ENCODE data around the gene PALB2.
"Not testable (repeated sequence)": the region's sequence is repeated elsewhere in the genome, so short reads cannot be mapped to it uniquely, and the experiment has no call there.

PALB2 gene

GRCh38 chr16:23610905-23611304 lies 30.2 kb downstream of the PALB2 start:
- H3K4me3 ChIP-seq (ENCODE audit: low read length in 2 of 2); H3K27me3 ChIP-seq (ENCODE audit: control insufficient read depth in 2 of 2, insufficient read depth in 2 of 2, low read length in 2 of 2): not testable (repeated sequence)
- H3K36me3 ChIP-seq (ENCODE audit: control insufficient read depth in 2 of 2, insufficient read depth in 2 of 2, low read length in 2 of 2): peaks cover 5 to 17% of the 10 kb centered on the region in 2 donors

GRCh38 chr16:23609929-23610328 lies 31.2 kb downstream of the PALB2 start:
- Histone ChIP-seq H3K4me3 (ENCODE audit: low read length in 2 of 2) (no peak overlapping the region), H3K9me3 (ENCODE audit: control insufficient read depth in 2 of 2, low read length in 2 of 2) (no peaks in the 10 kb centered on the region), H3K27me3 (ENCODE audit: control insufficient read depth in 2 of 2, insufficient read depth in 2 of 2, low read length in 2 of 2) (no peaks in the 10 kb centered on the region), H3K36me3 (ENCODE audit: control insufficient read depth in 2 of 2, insufficient read depth in 2 of 2, low read length in 2 of 2) (peaks cover 5 to 15% of the 10 kb centered on the region in 2 donors), H3K27ac (ENCODE audit: low read depth in 2 of 2, low read length in 2 of 2) (no peak overlapping the region), H3K4me1 (ENCODE audit: control insufficient read depth in 2 of 2, insufficient read depth in 2 of 2, low read length in 2 of 2) (no peaks in the 10 kb centered on the region), H3K9ac (ENCODE audit: low read depth in 1 of 2, low read length in 2 of 2) (no peak overlapping the region)

More at GRCh38 chr16:23610905-23611304, 30.2 kb downstream of the PALB2 start:
- not testable (repeated sequence) for H3K9ac ChIP-seq (ENCODE audit: low read depth in 1 of 2, low read length in 2 of 2); H3K27ac ChIP-seq (ENCODE audit: low read depth in 2 of 2, low read length in 2 of 2); H3K9me3 ChIP-seq (ENCODE audit: control insufficient read depth in 2 of 2, low read length in 2 of 2); H3K4me1 ChIP-seq (ENCODE audit: control insufficient read depth in 2 of 2, insufficient read depth in 2 of 2, low read length in 2 of 2)

- Histone ChIP-seq H3K4me1 (ENCODE audit: control insufficient read depth in 2 of 2, insufficient read depth in 2 of 2, low read length in 2 of 2) (no peaks in the 10 kb centered on the region), H3K4me3 (ENCODE audit: low read length in 2 of 2) (no peak overlapping the region), H3K9me3 (ENCODE audit: control insufficient read depth in 2 of 2, low read length in 2 of 2) (no peaks in the 10 kb centered on the region), H3K27me3 (ENCODE audit: control insufficient read depth in 2 of 2, insufficient read depth in 2 of 2, low read length in 2 of 2) (no peaks in the 10 kb centered on the region), H3K27ac (ENCODE audit: low read depth in 2 of 2, low read length in 2 of 2) (no peak overlapping the region), H3K9ac (ENCODE audit: low read depth in 1 of 2, low read length in 2 of 2) (no peak overlapping the region), H3K36me3 (ENCODE audit: control insufficient read depth in 2 of 2, insufficient read depth in 2 of 2, low read length in 2 of 2) (peaks cover 5 to 19% of the 10 kb centered on the region in 2 donors)
These were observed 32.9 kb downstream of the PALB2 start for GRCh38 chr16:23608194-23608593.

- Histone ChIP-seq H3K4me1 (ENCODE audit: control insufficient read depth in 2 of 2, insufficient read depth in 2 of 2, low read length in 2 of 2) (no peaks in the 10 kb centered on the region), H3K4me3 (ENCODE audit: low read length in 2 of 2) (no peak overlapping the region), H3K27ac (ENCODE audit: low read depth in 2 of 2, low read length in 2 of 2) (no peak overlapping the region)
These were observed 33.4 kb downstream of the PALB2 start for GRCh38 chr16:23607726-23608125.

DNA sequence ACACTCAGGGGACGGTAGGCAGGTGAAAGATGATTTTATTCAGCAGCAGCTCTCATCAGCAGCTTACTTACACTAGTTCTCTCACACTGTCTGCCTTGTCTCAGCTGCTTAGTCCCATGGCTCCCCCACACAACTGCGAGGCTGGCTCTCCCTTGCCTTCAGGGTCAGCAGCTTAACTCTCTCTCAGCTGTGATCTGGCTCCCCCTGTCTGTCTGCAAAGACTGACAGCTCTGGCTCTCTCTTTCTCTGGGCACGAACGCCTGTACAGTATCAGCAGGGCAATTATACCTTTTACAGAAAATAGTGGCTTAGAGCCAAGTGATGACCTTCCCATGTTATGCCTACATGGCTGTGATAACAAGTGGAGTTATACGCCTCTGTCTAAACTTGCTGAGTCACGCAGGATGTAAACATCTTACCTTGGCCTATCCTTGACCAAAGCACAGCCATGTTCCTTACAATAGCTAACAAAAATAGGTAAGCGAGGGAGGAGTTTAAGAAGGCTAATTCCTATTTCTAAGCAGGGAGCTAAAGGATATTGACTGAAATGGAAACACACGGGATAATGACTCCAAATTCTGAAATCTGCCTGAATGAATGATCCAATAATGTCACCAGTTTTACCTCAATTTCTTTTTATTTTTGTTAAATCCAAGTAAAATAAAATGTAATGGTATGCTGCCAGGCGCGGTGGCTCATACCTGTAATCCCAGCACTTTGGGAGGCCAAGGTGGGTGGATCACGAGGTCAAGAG lies 43.9 kb downstream of the PALB2 start:
- H3K9me3 ChIP-seq (ENCODE audit: control insufficient read depth in 2 of 2, low read length in 2 of 2): no peaks in the 10 kb centered on the region
- peaks cover 7% of the 10 kb centered on the region in 2 donors for H3K4me1 ChIP-seq (ENCODE audit: control insufficient read depth in 2 of 2, insufficient read depth in 2 of 2, low read length in 2 of 2)
- no peak overlapping the region for H3K9ac ChIP-seq (ENCODE audit: low read depth in 1 of 2, low read length in 2 of 2)
- H3K27me3 ChIP-seq (ENCODE audit: control insufficient read depth in 2 of 2, insufficient read depth in 2 of 2, low read length in 2 of 2): no peaks in the 10 kb centered on the region
- no peak overlapping the region for H3K4me3 ChIP-seq (ENCODE audit: low read length in 2 of 2)
- peaks cover 7 to 17% of the 10 kb centered on the region in 2 donors for H3K36me3 ChIP-seq (ENCODE audit: control insufficient read depth in 2 of 2, insufficient read depth in 2 of 2, low read length in 2 of 2)
- no peak overlapping the region for H3K27ac ChIP-seq (ENCODE audit: low read depth in 2 of 2, low read length in 2 of 2)

More at GRCh38 chr16:23607726-23608125, 33.4 kb downstream of the PALB2 start:
- H3K9ac ChIP-seq (ENCODE audit: low read depth in 1 of 2, low read length in 2 of 2): no peak overlapping the region
- H3K27me3 ChIP-seq (ENCODE audit: control insufficient read depth in 2 of 2, insufficient read depth in 2 of 2, low read length in 2 of 2): no peaks in the 10 kb centered on the region
- peaks cover 7 to 21% of the 10 kb centered on the region in 2 donors for H3K36me3 ChIP-seq (ENCODE audit: control insufficient read depth in 2 of 2, insufficient read depth in 2 of 2, low read length in 2 of 2)
- no peaks in the 10 kb centered on the region for H3K9me3 ChIP-seq (ENCODE audit: control insufficient read depth in 2 of 2, low read length in 2 of 2)

- H3K36me3 ChIP-seq (ENCODE audit: control insufficient read depth in 2 of 2, insufficient read depth in 2 of 2, low read length in 2 of 2): peaks cover 18 to 27% of the 10 kb centered on the region in 2 donors
- no peaks in the 10 kb centered on the region for H3K9me3 ChIP-seq (ENCODE audit: control insufficient read depth in 2 of 2, low read length in 2 of 2)
- H3K9ac ChIP-seq (ENCODE audit: low read depth in 1 of 2, low read length in 2 of 2): peak within 1 kb of the TSS; percentile 73 to 76
- peak within 1 kb of the TSS; percentile 67 to 76 for H3K27ac ChIP-seq (ENCODE audit: low read depth in 2 of 2, low read length in 2 of 2)
- peak within 1 kb of the TSS; percentile 89 to 94 for H3K4me3 ChIP-seq (ENCODE audit: low read length in 2 of 2)
- H3K4me1 ChIP-seq (ENCODE audit: control insufficient read depth in 2 of 2, insufficient read depth in 2 of 2, low read length in 2 of 2): peaks cover 7% of the 10 kb centered on the region in 2 donors
- H3K27me3 ChIP-seq (ENCODE audit: control insufficient read depth in 2 of 2, insufficient read depth in 2 of 2, low read length in 2 of 2): no peaks in the 10 kb centered on the region
These were observed 45.0 kb downstream of the PALB2 start, which contains the start of gene NDUFAB1 for GRCh38 chr16:23595951-23596720. TSS of gene NDUFAB1 (minus strand) at chr16:23596316. CDS start at chr16:23596290, 26 bp downstream.

GRCh38 chr16:23595246-23595950 lies 45.7 kb downstream of the PALB2 start:
- Histone ChIP-seq H3K27me3 (ENCODE audit: control insufficient read depth in 2 of 2, insufficient read depth in 2 of 2, low read length in 2 of 2) (no peaks in the 10 kb centered on the region), H3K9ac (ENCODE audit: low read depth in 1 of 2, low read length in 2 of 2) (peak overlapping the region; percentile 73 to 76), H3K4me1 (ENCODE audit: control insufficient read depth in 2 of 2, insufficient read depth in 2 of 2, low read length in 2 of 2) (peaks cover 7% of the 10 kb centered on the region in 2 donors), H3K36me3 (ENCODE audit: control insufficient read depth in 2 of 2, insufficient read depth in 2 of 2, low read length in 2 of 2) (peaks cover 23 to 32% of the 10 kb centered on the region in 2 donors), H3K4me3 (ENCODE audit: low read length in 2 of 2) (peak overlapping the region; percentile 89 to 94), H3K27ac (ENCODE audit: low read depth in 2 of 2, low read length in 2 of 2) (peak overlapping the region; percentile 67 to 76), H3K9me3 (ENCODE audit: control insufficient read depth in 2 of 2, low read length in 2 of 2) (no peaks in the 10 kb centered on the region)

DNA sequence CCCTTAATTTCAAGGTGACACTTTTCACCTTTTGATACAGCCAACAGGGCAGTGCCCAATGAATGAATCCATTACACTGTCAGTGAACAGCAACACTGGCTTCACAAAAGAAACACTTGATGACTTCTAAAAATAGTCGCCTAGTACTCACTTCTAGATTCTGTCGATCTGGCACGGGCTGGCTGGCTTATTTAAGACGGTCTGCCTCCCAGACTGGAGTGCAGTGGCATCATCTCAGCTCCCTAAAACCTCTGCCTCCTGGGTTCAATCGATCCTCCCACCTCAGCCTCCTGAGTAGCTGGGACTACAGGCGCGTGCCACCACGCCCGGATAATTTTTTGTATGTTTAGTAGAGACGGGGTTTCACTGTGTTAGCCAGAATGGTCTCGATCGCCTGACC lies 46.9 kb downstream of the PALB2 start:
- H3K27me3 ChIP-seq (ENCODE audit: control insufficient read depth in 2 of 2, insufficient read depth in 2 of 2, low read length in 2 of 2): no peaks in the 10 kb centered on the region
- H3K36me3 ChIP-seq (ENCODE audit: control insufficient read depth in 2 of 2, insufficient read depth in 2 of 2, low read length in 2 of 2): peaks cover 33 to 41% of the 10 kb centered on the region in 2 donors
- no peak overlapping the region for H3K27ac ChIP-seq (ENCODE audit: low read depth in 2 of 2, low read length in 2 of 2)
- no peaks in the 10 kb centered on the region for H3K9me3 ChIP-seq (ENCODE audit: control insufficient read depth in 2 of 2, low read length in 2 of 2)
- no peak overlapping the region for H3K4me3 ChIP-seq (ENCODE audit: low read length in 2 of 2)
- H3K4me1 ChIP-seq (ENCODE audit: control insufficient read depth in 2 of 2, insufficient read depth in 2 of 2, low read length in 2 of 2): peaks cover 7% of the 10 kb centered on the region in 2 donors
- H3K9ac ChIP-seq (ENCODE audit: low read depth in 1 of 2, low read length in 2 of 2): no peak overlapping the region

DNA sequence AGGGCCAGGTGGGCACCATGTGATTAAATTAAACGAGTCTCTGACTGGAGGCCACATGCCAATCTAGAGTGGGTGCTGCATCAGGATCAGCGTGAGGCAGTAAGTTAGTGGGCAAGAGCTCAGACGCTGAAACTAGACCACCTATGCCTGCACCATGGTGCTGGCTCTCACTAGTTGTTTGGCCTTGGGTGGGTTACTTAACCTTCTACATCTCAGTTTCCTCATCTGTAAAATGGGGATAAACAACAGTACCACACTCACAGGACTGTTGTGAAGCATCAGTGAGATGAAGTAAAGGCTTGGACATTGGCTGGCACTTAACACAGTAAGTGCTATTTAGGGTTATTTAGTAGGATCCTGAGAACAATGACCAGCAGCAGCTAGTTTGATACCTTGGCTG lies 50.9 kb downstream of the PALB2 start:
- Histone ChIP-seq H3K9me3 (ENCODE audit: control insufficient read depth in 2 of 2, low read length in 2 of 2) (no peaks in the 10 kb centered on the region), H3K9ac (ENCODE audit: low read depth in 1 of 2, low read length in 2 of 2) (no peak overlapping the region), H3K4me1 (ENCODE audit: control insufficient read depth in 2 of 2, insufficient read depth in 2 of 2, low read length in 2 of 2) (peaks cover 3 to 5% of the 10 kb centered on the region in 2 donors), H3K27me3 (ENCODE audit: control insufficient read depth in 2 of 2, insufficient read depth in 2 of 2, low read length in 2 of 2) (no peaks in the 10 kb centered on the region), H3K36me3 (ENCODE audit: control insufficient read depth in 2 of 2, insufficient read depth in 2 of 2, low read length in 2 of 2) (peaks cover 60 to 62% of the 10 kb centered on the region in 2 donors), H3K27ac (ENCODE audit: low read depth in 2 of 2, low read length in 2 of 2) (no peak overlapping the region), H3K4me3 (ENCODE audit: low read length in 2 of 2) (no peak overlapping the region)

Data from mucosa of rectum (tissue), 2 donors.